Parathyroid adenoma (tissue), 2 donors: ENCODE data around the gene DDOST.

Source experiments
- H2AFZ ChIP-seq: fragments of 300-600 bp; sonication (generic); one replicate; pipeline ENCODE4 v1.7.0; 2017; ENCODE audit warnings: antibody characterized with exemption, mild to moderate bottlenecking
- H3K27ac ChIP-seq: fragments of 300-600 bp; sonication (generic); one replicate; pipeline ENCODE4 v1.7.0; 2017
- H3K27me3 ChIP-seq: fragments of 300-600 bp; sonication (generic); one replicate; pipeline ENCODE4 v1.7.0; 2017; ENCODE audit warnings: low read length; ENCODE audit not compliant: control insufficient read depth, insufficient read depth
- H3K36me3 ChIP-seq: fragments of 300-600 bp; sonication (generic); one replicate; pipeline ENCODE4 v1.7.0; 2017; ENCODE audit warnings: low read length; ENCODE audit not compliant: control insufficient read depth, insufficient read depth
- H3K4me1 ChIP-seq: fragments of 300-600 bp; sonication (generic); one replicate; pipeline ENCODE4 v1.7.0; 2017; ENCODE audit warnings: control low read depth
- H3K4me2 ChIP-seq: fragments of 300-600 bp; sonication (generic); one replicate; pipeline ENCODE4 v1.7.0; 2017; ENCODE audit warnings: low read length
- H3K4me3 ChIP-seq: fragments of 300-600 bp; sonication (generic); one replicate; pipeline ENCODE4 v1.7.0; 2017; ENCODE audit warnings: low read depth, low read length
- H3K79me2 ChIP-seq: fragments of 300-600 bp; sonication (generic); one replicate; pipeline ENCODE4 v1.7.0; 2017; ENCODE audit warnings: control low read depth
- H3K9ac ChIP-seq: fragments of 300-600 bp; sonication (generic); one replicate; pipeline ENCODE4 v1.7.0; 2017; ENCODE audit warnings: mild to moderate bottlenecking
- H3K9me3 ChIP-seq: fragments of 300-600 bp; sonication (generic); one replicate; pipeline ENCODE4 v1.7.0; 2017; ENCODE audit warnings: low read length; ENCODE audit not compliant: control insufficient read depth
- CTCF ChIP-seq: fragments of 300-600 bp; sonication (generic); IDR thresholded peaks from one replicate; pipeline ENCODE4 v1.7.0; 2017; ENCODE audit warnings: antibody characterized with exemption, mild to moderate bottlenecking
- donor health status: primary hyperparathyroidism.

DDOST gene

GRCh38 chr1:20633190-20634064, 27.7 kb downstream of the DDOST start, which contains the start of gene PINK1:
PINK1 (plus strand) TSS chr1:20633458; CDS start chr1:20633549, 91 bp downstream.
- H3K4me1 ChIP-seq, result no peaks in the 10 kb centered on the region
- H3K79me2 ChIP-seq, result peaks cover 2% of the 10 kb centered on the region
- peak within 1 kb of the TSS; percentile 95 for H3K4me3 ChIP-seq
- H3K27ac ChIP-seq, result peak within 1 kb of the TSS; percentile 76
- H3K36me3 ChIP-seq, result no peaks in the 10 kb centered on the region
- TF ChIP-seq CTCF, result peak; percentile 91
- H3K27me3 ChIP-seq, result no peaks in the 10 kb centered on the region
- H3K9ac ChIP-seq, result peak within 1 kb of the TSS; percentile 53
- H3K4me2 ChIP-seq, result peak within 1 kb of the TSS; percentile 97
- H3K9me3 ChIP-seq, result no peaks in the 10 kb centered on the region
- H2AFZ ChIP-seq, result peak within 1 kb of the TSS; percentile 91

- H2AFZ ChIP-seq, result no peak overlapping the region
- no peak overlapping the region for H3K9ac ChIP-seq
These were observed 28.8 kb downstream of the DDOST start for GRCh38 chr1:20632386-20632785.

GRCh38 chr1:20630729-20631128, 30.4 kb downstream of the DDOST start:
- H3K36me3 ChIP-seq, result no peaks in the 10 kb centered on the region
- no peak overlapping the region for H3K27ac ChIP-seq
- TF ChIP-seq CTCF, result no peak

More at GRCh38 chr1:20632386-20632785, 28.8 kb downstream of the DDOST start:
- Histone ChIP-seq H3K4me3 (no peak overlapping the region), H3K27ac (no peak overlapping the region), H3K9me3 (no peaks in the 10 kb centered on the region), H3K4me1 (no peaks in the 10 kb centered on the region), H3K79me2 (peaks cover 2% of the 10 kb centered on the region), H3K4me2 (no peak overlapping the region), H3K27me3 (no peaks in the 10 kb centered on the region), H3K36me3 (no peaks in the 10 kb centered on the region)
- TF ChIP-seq CTCF, result no peak

GRCh38 chr1:20626524-20626923, 34.6 kb downstream of the DDOST start:
- H3K36me3 ChIP-seq, result no peaks in the 10 kb centered on the region
- H3K9ac ChIP-seq, result no peak overlapping the region
- H3K9me3 ChIP-seq, result no peaks in the 10 kb centered on the region
- H3K27me3 ChIP-seq, result no peaks in the 10 kb centered on the region
- no peaks in the 10 kb centered on the region for H3K79me2 ChIP-seq
- no peak overlapping the region for H3K4me3 ChIP-seq
- no peaks in the 10 kb centered on the region for H3K4me1 ChIP-seq
- TF ChIP-seq CTCF, result no peak
- no peak overlapping the region for H3K4me2 ChIP-seq
- H3K27ac ChIP-seq, result no peak overlapping the region
- no peak overlapping the region for H2AFZ ChIP-seq

More at GRCh38 chr1:20630729-20631128, 30.4 kb downstream of the DDOST start:
- no peak overlapping the region for H3K4me3 ChIP-seq
- no peak overlapping the region for H3K4me2 ChIP-seq
- H3K79me2 ChIP-seq, result peaks cover 2% of the 10 kb centered on the region
- no peak overlapping the region for H2AFZ ChIP-seq
- H3K27me3 ChIP-seq, result no peaks in the 10 kb centered on the region
- no peak overlapping the region for H3K9ac ChIP-seq
- H3K4me1 ChIP-seq, result no peaks in the 10 kb centered on the region
- H3K9me3 ChIP-seq, result no peaks in the 10 kb centered on the region
